ENCODE results near the gene CEP41.
A peak's percentile ranks its signal among the peaks of the same experiment; 100 is the strongest.
"Not testable (repeated sequence)": the region's sequence is repeated elsewhere in the genome, so short reads cannot be mapped to it uniquely, and the experiment has no call there.

Gene CEP41

GRCh38 chr7:130377178-130377577 lies 63.6 kb downstream of the CEP41 start:
- no peaks in the 10 kb centered on the region for H3K27me3 ChIP-seq (ENCODE audit: control insufficient read depth, insufficient read depth, low read length)
- no peak for TF ChIP-seq CTCF (IDR thresholded peaks at IDR 0.05)
- no peak overlapping the region for H3K4me2 ChIP-seq (ENCODE audit: low read length)
- no peaks in the 10 kb centered on the region for H3K9me3 ChIP-seq (ENCODE audit: control insufficient read depth, low read length)
- H3K79me2 ChIP-seq = no peaks in the 10 kb centered on the region
- H3K9ac ChIP-seq = no peak overlapping the region
- H3K27ac ChIP-seq = no peak overlapping the region
- no peaks in the 10 kb centered on the region for H3K36me3 ChIP-seq (ENCODE audit: control insufficient read depth, insufficient read depth, low read length)
- no peak overlapping the region for H2AFZ ChIP-seq
- H3K4me1 ChIP-seq = no peaks in the 10 kb centered on the region
- H3K4me3 ChIP-seq (ENCODE audit: low read depth, low read length) = no peak overlapping the region

- not testable (repeated sequence) for H3K79me2 ChIP-seq; H3K9me3 ChIP-seq (ENCODE audit: control insufficient read depth, low read length); H3K9ac ChIP-seq; H3K27me3 ChIP-seq (ENCODE audit: control insufficient read depth, insufficient read depth, low read length); H3K27ac ChIP-seq; H3K4me2 ChIP-seq (ENCODE audit: low read length); H3K4me1 ChIP-seq; H3K36me3 ChIP-seq (ENCODE audit: control insufficient read depth, insufficient read depth, low read length); H2AFZ ChIP-seq; H3K4me3 ChIP-seq (ENCODE audit: low read depth, low read length)
Observed at GRCh38 chr7:130376461-130376860, 64.4 kb downstream of the CEP41 start.

- Histone ChIP-seq H3K4me2 (ENCODE audit: low read length) (no peak overlapping the region), H3K9ac (no peak overlapping the region), H3K36me3 (ENCODE audit: control insufficient read depth, insufficient read depth, low read length) (no peaks in the 10 kb centered on the region), H3K27ac (peak overlapping the region; percentile 1), H3K27me3 (ENCODE audit: control insufficient read depth, insufficient read depth, low read length) (no peaks in the 10 kb centered on the region), H2AFZ (no peak overlapping the region), H3K4me1 (no peaks in the 10 kb centered on the region), H3K9me3 (ENCODE audit: control insufficient read depth, low read length) (no peaks in the 10 kb centered on the region), H3K79me2 (no peaks in the 10 kb centered on the region), H3K4me3 (ENCODE audit: low read depth, low read length) (no peak overlapping the region)
- no peak for TF ChIP-seq CTCF (IDR thresholded peaks at IDR 0.05)
Observed at GRCh38 chr7:130374507-130374906, 66.3 kb downstream of the CEP41 start.

- no peaks in the 10 kb centered on the region for H3K27me3 ChIP-seq (ENCODE audit: control insufficient read depth, insufficient read depth, low read length)
- no peaks in the 10 kb centered on the region for H3K9me3 ChIP-seq (ENCODE audit: control insufficient read depth, low read length)
- no peaks in the 10 kb centered on the region for H3K4me1 ChIP-seq
- no peaks in the 10 kb centered on the region for H3K36me3 ChIP-seq (ENCODE audit: control insufficient read depth, insufficient read depth, low read length)
- no peak overlapping the region for H3K4me3 ChIP-seq (ENCODE audit: low read depth, low read length)
- H3K27ac ChIP-seq = no peak overlapping the region
- no peak overlapping the region for H3K4me2 ChIP-seq (ENCODE audit: low read length)
- no peak overlapping the region for H3K9ac ChIP-seq
- no peaks in the 10 kb centered on the region for H3K79me2 ChIP-seq
- no peak overlapping the region for H2AFZ ChIP-seq
- no peak for TF ChIP-seq CTCF (IDR thresholded peaks at IDR 0.05)
Observed at GRCh38 chr7:130372402-130373165, 68.2 kb downstream of the CEP41 start.

- no peak for TF ChIP-seq CTCF (IDR thresholded peaks at IDR 0.05)
- no peaks in the 10 kb centered on the region for H3K9me3 ChIP-seq (ENCODE audit: control insufficient read depth, low read length)
- H3K27me3 ChIP-seq (ENCODE audit: control insufficient read depth, insufficient read depth, low read length) = no peaks in the 10 kb centered on the region
- no peaks in the 10 kb centered on the region for H3K79me2 ChIP-seq
- no peak overlapping the region for H3K9ac ChIP-seq
- H3K4me1 ChIP-seq = no peaks in the 10 kb centered on the region
- no peak overlapping the region for H3K4me2 ChIP-seq (ENCODE audit: low read length)
- no peak overlapping the region for H3K27ac ChIP-seq
- no peak overlapping the region for H3K4me3 ChIP-seq (ENCODE audit: low read depth, low read length)
- H3K36me3 ChIP-seq (ENCODE audit: control insufficient read depth, insufficient read depth, low read length) = no peaks in the 10 kb centered on the region
- no peak overlapping the region for H2AFZ ChIP-seq
Observed at GRCh38 chr7:130371046-130371445, 69.8 kb downstream of the CEP41 start.
